Prostate gland (tissue), 2 donors: ENCODE results near the gene CMTM4.

Source experiments
- POLR2A ChIP-seq: fragments of 450-650 bp; IDR thresholded peaks from one replicate; pipeline ENCODE4 v1.6.1; 2016; ENCODE audit warnings: antibody characterized with exemption, mild to moderate bottlenecking
- TF ChIP-seq, protein P1 (sequence below), 4 experiments: fragments of 200-600 bp in 2 of 4; fragments of 450-650 bp in 2 of 4; sonication (generic) in 2 of 4; IDR thresholded peaks; 1 replicate in 3 of 4; 2 replicates in 1 of 4; pipeline ENCODE4 v1.5.1; 2016 to 2019; ENCODE audit warnings: antibody characterized with exemption in 4 of 4, mild to moderate bottlenecking in 2 of 4, moderate library complexity in 2 of 4

DNA sequence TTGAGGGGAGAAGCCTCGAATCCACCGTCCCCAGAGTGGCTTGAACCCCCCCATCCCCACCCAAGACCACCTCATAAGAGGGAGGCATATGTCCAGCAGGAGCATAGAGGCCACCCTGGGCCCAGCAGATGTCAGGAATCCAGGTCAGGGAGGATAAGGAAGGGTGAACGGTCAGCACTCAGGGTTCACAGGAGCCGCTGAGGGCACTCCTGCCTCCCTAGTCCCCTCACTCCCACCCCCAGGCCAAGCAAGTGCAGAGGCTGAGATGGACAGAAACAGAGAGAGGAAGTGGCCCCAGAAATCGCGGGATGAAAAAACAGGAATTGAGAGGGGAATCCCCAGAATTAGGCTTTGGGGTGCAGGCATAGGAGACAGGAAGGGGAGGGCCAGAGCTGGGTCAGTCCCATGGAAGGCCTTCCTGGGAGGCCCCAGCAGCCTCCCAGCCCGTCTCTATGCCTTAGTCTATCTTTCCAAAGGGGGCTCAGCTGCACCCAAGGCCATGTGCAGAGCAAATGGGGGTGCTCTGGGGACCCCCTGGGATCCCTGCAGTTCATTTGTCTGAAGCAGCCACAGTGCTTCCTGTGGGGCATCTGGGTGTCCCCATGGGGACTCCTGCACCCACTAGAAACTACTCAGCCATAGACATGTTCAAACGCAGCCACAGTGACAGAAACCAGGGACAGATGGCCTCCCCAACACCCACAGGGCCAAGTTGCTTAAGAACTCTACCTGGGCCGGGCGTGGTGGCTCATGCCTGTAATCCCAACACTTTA is 90.4 kb downstream of the CMTM4 start:
- TF ChIP-seq POLR2A, result no peak
- TF ChIP-seq, protein P1, sequence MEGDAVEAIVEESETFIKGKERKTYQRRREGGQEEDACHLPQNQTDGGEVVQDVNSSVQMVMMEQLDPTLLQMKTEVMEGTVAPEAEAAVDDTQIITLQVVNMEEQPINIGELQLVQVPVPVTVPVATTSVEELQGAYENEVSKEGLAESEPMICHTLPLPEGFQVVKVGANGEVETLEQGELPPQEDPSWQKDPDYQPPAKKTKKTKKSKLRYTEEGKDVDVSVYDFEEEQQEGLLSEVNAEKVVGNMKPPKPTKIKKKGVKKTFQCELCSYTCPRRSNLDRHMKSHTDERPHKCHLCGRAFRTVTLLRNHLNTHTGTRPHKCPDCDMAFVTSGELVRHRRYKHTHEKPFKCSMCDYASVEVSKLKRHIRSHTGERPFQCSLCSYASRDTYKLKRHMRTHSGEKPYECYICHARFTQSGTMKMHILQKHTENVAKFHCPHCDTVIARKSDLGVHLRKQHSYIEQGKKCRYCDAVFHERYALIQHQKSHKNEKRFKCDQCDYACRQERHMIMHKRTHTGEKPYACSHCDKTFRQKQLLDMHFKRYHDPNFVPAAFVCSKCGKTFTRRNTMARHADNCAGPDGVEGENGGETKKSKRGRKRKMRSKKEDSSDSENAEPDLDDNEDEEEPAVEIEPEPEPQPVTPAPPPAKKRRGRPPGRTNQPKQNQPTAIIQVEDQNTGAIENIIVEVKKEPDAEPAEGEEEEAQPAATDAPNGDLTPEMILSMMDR (IDR thresholded peaks at IDR 0.05), result no peak
